HG02588 (cell line): ENCODE measurements around the gene CUL9.
"Not testable (repeated sequence)": the region's sequence is repeated elsewhere in the genome, so short reads cannot be mapped to it uniquely, and the experiment has no call there.

Experiments
- ATAC-seq: cut with Tn5 transposase; IDR thresholded peaks from one replicate; pipeline ENCODE4 v1.9.1; 2021; ENCODE audit warnings: mild to moderate bottlenecking, moderate library complexity; ENCODE audit not compliant: unreplicated experiment

CUL9 gene

DNA sequence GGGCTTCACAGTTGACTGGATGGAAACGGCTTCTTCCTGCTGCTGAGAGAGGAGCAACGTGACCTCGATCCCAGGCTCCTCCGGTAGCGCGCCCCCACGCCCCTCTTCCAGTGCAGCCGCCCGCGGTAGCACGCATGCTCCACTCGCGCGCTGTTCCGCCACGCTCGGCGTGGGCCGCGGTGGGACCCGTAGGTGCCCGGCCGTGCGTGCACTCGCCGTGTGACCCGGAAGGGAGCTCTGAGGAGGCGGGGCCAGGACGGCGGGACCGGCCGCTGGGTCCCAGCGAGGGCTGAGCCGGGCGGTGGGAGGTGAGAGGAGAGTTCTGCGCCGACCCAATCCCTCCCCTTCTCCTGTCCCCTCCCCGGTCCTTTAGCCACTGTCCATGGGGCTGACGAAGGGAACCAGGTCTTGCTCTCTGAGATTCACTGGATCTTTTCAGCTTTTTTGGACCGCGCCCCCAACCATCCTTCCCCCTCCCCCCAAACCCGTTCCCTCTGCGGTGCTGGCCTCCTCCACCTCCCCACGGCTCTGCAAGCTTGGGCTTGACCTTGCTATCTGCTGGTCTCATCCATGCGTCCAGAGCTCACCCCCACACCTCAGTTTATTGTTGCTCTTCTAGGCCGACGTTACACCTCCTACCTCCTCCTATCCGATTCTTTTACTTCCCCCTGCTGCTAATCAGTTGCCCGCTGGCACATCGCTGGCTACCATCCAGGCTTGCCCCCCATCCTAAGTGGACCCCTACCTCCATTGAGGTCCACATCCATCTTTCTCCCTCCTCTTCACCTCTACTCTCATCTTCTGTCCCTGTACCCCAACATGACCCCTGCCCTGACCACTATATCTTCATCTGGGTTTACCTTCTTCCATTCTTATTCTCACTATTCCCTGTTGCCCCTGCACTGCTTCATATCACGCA, at the start of gene CUL9:
CUL9 (plus strand) TSS at position 255 of the 919 bp plus-strand sequence. CDS start 2,115 bp downstream, outside the sequence.
- ATAC-seq: peak; percentile 95

DNA sequence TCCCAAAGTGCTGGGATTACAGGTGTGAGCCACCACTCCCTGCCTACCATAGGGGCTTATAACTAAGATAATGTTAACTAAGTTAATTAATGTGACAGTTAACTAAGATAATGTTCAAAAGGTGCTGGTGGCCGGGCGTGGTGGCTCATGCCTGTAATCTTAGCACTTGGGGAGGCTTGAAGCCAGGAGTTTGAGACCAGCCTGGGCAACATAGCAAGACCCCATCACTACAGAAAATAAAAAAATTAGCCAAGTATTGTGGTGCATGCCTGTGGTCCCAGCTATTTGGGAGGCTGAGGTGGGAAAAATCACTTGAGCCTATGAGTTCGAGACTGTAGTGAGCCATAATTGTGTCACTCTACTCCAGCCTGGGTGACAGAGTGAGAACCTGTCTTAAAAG, 43.7 kb upstream of the CUL9 start:
- no peak for ATAC-seq

DNA sequence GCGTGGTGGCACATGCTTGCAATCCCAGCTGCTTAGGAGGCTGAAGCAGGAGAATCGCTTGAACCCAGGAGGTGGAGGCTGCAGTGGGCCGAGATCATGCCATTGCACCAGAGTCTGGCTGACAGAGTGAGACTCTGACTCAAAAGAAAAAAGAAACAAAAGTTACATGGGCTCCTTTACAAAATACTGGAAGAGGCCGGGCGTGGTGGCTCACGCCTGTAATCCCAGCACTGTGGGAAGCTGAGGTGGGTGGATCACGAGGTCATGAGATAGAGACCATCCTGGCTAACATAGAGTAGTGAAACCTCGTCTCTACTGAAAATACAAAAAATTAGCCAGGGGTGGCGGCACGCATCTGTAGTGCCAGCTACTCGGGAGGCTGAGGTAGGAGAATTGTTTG, 42.0 kb upstream of the CUL9 start:
- not testable (repeated sequence) for ATAC-seq

DNA sequence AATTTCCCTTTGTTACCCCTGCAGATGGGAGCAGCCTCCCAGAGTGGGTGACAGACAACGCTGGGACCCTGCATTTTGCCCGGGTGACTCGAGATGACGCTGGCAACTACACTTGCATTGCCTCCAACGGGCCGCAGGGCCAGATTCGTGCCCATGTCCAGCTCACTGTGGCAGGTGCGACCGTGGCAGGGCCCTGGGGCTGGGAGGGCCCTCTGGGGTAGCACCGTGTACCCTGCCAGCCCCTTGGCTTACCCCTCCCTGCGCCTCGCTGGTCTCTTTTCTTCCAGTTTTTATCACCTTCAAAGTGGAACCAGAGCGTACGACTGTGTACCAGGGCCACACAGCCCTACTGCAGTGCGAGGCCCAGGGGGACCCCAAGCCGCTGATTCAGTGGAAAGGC, 40.4 kb upstream of the CUL9 start:
- ATAC-seq: no peak

DNA sequence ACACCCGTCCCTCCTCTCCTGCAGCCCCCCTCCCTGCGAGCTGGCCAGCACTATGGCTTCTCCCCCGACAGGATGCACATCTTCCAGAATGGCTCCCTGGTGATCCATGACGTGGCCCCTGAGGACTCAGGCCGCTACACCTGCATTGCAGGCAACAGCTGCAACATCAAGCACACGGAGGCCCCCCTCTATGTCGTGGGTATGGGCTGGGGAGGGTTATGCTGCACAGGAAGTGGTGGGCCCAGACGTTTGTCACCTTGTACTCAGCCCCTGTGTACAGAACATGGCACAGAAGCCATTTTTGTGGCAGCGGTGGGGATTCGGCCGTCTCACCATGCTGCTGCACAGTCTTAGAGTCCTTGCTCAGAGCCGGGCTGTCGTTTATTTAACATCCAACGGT, 39.9 kb upstream of the CUL9 start:
- no peak for ATAC-seq

DNA sequence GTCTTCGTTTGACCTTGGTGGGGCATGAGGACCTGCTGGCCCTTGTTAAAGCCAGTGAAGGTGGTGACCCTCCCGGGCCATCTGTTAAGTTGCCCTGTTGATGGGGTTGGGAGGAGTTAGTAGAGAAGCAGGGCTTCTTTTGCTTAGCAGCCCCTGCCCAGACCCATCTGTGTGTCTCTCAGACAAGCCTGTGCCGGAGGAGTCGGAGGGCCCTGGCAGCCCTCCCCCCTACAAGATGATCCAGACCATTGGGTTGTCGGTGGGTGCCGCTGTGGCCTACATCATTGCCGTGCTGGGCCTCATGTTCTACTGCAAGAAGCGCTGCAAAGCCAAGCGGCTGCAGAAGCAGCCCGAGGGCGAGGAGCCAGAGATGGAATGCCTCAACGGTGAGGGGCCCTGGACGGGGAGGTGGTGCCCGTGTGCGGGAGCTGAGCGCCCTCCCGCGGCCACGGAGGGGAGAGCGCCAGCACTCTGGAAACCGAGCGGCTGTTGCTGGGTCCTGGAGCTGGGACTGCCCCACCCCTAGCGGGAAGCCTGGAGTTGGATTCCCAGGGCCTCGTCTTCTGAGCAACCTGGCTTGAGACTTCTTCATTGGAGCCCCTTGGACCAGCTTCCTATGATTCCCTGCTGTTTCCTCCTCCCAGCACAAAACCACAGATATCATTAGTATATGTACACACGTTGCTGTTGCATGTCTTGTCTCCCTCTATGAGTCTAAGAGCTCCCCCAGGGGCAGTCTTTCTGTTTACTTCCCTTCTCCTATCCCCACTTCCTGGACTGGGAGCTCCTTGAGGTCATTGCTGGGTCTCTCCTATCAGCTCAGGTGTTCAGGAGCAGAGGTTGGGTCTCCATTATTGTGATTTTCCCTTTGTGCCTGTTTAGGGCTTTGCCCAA, 38.5 kb upstream of the CUL9 start:
- ATAC-seq: peak; percentile 71

DNA sequence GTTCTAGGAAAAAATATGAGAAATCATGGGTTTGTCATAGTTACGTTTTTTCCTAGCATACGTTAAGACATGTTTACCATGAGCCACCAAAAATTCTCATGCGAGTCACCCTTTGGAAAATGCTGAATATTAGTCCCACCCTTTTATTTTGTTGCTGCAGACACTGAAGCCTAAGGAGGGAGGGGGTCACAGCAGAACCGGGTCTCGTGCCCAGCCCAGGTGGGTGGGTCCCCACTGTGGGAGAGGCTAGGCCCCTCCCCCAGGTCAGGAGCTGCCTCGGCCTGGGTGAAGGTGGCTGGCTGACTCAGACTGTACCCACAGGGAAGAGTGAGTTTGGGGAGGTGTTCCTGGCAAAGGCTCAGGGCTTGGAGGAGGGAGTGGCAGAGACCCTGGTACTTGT, 37.1 kb upstream of the CUL9 start:
- ATAC-seq: no peak

DNA sequence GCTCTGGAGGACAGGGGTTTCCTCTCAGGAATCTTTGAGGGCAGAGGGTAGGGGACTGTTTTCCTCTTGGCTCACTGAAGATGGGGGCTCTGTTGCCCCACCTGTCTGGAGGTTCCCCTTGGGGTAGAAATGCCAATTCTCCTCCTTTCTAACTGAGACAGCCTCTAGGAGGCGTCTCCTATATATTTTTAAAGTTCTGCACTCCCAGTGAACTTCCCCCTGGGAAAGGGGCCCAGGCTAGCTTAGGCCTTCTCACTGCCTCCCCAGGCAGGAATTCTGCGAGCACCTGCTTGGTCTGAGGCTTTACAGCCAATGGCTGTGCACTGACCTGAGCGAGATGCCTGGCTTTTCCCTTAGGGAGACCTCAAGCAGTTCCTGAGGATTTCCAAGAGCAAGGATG, 35.7 kb upstream of the CUL9 start:
- no peak for ATAC-seq

DNA sequence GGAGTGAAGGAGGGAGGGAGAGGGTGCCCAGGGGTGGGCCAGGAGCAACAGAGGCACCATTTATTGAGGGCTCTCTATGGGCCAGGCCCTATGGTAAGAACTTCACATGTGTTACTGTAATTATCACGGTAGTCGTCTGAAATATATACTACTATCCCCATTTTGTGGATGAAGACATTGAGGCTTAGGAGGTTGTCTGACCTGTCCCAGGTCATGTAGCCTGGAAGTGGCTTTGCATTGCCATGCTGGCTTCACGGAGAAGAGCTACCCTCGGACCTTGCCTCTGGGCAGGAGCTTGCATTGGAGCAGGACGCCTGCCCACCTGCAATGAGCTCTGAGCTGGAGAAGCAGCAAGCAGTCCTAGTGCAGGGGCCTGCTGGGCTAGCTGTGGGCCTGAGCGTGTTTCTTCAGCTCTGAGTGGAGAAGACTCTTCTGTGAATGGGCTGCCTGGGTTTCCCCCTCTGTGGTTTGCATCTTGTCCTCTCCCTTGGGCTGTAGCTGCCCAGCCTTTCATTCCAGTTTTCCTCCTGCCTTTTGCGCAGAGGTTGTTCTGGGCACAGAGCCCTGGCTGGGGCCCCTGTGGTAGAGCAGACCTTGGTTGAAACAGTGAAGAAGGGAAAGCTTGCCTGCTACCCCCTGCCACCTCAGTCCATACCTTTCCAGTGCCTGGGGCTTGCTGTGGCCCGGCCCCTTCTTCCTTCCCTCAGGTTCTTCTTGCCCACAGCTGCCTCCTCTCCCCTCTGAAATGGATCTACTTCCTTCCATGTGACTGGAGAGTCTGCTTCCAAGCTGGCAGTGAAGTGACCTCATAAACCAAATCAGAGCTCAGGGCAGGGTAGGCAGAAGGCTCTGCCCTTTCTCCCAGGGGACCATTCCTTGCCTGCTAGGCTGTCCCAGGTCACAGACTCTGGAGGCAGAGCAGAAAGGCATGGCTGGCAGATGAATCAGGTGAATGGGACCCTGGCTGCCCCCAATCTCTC, 35.0 kb upstream of the CUL9 start:
- ATAC-seq: no peak

DNA sequence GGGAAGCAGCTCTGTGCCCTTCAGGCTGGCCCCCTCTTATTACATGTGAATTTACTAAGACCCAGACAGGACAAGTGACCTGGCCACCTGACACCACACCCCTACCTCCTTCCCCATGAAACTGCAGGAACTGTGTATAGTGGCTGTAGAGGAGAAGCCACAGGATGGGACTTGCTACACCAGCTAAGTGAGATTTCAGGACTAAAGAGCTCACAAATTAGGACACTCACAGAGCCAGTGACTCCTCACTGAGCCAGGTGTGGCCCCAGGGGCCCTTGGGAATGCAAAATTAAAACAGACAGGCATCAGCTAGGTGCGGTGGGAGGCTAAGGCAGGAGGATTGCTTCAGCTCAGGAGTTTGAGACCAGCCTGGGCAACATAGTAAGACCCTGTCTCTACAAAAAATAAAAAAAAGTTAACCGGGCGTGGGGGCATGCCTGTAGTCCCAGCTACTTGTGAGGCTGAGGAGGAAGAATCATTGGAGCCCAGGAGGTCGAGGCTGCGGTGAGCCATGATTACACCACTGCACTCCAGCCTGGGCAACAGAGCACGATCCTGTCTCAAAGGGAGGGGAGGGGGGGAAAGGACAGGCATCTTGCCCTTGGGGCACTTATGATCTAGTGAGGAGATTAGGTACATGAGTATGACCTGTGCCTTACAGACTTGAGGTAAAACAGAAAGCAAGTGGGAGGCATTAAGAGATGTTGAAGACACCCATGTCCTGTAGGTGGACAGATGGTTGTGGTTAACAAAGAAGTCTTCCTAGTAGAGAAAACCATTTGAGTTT, 34.1 kb upstream of the CUL9 start:
- no peak for ATAC-seq

DNA sequence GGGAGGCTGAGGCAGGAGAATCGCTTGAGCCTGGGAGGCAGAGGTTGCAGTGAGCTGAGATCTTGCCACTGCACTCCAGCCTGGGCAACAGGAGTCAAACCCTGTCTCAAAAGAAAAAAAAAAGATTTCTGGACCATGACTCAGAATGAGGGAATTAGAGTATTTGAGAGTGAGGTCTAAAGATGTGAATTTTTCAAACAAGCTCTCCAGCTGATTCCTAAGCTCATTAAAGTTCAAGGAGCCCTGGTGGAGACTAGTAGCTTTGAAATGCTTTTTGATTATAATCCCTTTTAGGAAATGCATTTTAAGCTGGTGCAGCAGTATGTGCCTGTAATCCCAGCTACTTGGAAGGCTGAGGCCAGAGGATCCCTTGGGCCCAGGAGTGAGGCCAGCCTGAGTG, 32.7 kb upstream of the CUL9 start:
- ATAC-seq: no peak

DNA sequence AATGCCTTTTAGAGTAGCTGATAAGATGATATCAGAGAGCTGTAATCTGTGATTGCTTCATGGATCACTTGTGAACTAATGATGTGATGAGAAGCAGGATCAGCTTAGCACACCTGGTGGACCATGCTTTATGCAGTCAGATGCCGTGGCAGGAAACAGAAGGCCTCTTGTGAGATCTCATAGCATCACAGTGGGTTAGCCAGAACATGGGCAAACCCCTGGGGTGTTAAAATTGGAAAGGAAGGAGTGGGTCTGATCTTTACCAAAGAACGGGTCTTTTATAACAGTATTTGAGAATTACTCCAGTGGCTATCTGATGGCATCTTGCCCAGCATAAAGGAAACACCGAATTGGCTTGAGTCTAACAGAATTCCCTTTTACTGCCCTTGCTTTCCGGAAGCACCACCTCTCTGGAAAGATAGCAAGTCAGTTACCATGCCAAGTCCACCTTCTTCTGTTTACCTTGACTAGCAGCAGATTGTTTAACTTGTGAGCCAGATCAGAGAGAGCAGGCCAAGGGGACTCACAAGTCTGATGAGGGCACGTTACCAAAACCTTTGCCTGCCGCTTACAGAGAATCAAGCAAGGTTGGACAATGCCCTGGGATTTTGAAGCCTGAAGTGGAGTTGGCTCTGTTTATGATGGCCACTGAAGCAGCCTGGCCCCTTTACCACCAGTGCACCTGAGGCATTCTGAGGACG, 31.8 kb upstream of the CUL9 start:
- ATAC-seq: no peak

DNA sequence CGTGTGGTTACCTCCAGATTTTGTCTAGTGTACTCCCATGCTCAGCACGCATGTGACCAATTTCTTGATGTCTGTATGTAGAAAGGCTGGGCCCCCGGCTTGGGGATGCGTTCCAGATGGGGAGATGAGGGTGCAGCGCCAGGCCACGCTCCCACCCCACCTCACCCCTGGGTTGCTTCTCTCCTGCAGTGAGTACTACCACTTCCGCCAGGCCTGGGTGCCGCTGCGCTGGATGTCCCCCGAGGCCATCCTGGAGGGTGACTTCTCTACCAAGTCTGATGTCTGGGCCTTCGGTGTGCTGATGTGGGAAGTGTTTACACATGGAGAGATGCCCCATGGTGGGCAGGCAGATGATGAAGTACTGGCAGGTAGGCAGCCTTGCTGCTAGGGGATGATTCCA, 22.4 kb upstream of the CUL9 start:
- no peak for ATAC-seq

DNA sequence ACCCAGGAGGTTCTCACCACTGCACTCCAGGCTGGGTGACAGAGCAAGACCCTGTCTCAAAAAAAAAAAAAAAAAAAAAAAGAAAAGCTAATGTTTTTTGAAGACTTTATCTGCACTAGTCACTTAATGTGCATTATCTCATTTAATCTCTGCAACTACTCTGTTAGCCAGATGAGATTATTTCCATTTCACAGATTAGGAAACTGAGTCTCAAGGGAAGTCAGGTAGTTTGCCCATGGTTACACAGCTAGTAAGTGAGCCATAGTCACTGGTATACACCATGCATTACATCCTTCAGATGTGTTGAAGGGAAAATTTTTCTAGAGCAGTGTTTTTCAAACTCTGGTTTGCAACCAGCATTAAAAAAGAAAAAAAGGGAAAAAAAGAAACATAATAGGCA, 18.1 kb upstream of the CUL9 start:
- no peak for ATAC-seq

DNA sequence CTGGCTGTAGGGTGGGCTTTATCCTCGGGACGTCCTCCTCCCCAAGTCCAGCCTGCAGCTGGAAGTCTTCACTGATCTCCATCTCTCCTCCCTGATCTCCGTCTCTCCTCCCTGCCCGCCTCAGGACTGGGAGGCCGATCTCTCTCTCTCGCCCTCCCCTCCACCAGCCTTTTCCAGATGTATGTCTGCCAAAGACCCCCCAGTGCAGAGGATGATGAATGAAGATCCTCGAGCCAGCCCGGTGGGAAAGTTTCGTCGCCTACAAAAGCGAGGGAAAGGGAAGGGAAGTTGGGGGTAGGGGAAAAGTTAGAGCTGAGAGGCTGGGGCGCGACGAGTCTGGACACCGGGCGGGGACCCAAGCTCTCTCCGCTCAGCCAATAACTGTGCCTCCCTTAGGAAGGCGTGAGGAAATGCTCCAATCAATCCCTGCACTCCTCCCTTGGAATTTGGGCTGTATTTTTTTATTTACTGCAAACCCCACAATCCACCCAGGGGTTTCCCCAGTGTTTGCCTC, 11.5 kb upstream of the CUL9 start:
- ATAC-seq: no peak

DNA sequence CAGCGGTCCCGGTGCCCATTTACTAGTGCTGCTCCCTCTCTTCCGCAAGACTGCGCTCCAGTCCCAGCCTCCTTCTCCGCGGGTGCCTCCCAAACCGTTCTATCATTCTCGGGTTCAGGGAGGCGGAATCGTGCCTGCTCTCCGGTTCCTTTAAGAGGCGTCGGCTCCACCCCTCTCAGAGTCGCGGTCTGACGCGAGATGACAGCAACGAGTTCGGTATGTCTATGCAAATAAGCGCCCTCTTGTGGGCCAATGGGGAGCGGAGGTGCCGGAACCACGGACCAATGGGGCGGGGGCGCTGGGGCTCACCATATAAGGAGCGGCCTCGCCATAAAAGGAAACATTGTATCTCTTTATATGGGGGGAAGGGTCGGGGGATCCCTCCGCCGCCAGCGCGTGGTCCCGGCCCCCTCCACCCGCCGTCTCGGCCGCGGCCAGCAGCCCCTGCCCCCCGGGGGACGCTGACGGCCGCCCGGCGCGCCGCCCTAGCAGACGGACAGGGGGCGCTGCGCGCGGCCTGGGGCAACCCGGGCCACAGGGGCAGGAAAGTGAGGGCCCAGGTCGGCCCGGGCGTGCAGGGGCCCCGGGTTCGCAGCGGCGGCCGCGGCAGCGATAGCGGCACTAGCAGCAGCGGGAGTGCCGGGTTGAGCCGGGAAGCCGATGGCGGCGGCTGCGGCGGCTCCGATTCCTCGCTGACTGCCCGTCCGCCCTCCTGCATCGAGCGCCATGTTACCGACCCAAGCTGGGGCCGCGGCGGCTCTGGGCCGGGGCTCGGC, 10.9 kb upstream of the CUL9 start, which contains the start of gene SRF:
SRF (plus strand) TSS at position 339 of the 776 bp plus-strand sequence; CDS start at position 727, 388 bp downstream.
- ATAC-seq: peak; percentile 52

DNA sequence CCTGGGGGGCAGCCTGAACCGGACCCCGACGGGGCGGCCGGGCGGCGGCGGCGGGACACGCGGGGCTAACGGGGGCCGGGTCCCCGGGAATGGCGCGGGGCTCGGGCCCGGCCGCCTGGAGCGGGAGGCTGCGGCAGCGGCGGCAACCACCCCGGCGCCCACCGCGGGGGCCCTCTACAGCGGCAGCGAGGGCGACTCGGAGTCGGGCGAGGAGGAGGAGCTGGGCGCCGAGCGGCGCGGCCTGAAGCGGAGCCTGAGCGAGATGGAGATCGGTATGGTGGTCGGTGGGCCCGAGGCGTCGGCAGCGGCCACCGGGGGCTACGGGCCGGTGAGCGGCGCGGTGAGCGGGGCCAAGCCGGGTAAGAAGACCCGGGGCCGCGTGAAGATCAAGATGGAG, 10.3 kb upstream of the CUL9 start:
- ATAC-seq: peak; percentile 3
